GM12891 (cell line): ENCODE measurements around the gene RCE1.

Experiments used
- PAX5 ChIP-seq: IDR thresholded peaks from 2 replicates; pipeline ENCODE4 v1.6.1; 2011; ENCODE audit warnings: low read length, moderate library complexity, mild to moderate bottlenecking; ENCODE audit not compliant: insufficient read depth, severe bottlenecking
- POLR2A ChIP-seq: IDR thresholded peaks from 2 replicates; pipeline ENCODE4 v1.6.1; 2011; ENCODE audit warnings: low read depth, low read length, control low read depth
- POLR2AphosphoS5 ChIP-seq: IDR thresholded peaks from 2 replicates; pipeline ENCODE4 v1.6.1; 2011; ENCODE audit warnings: low read depth, low read length, control low read depth
- POU2F2 ChIP-seq: IDR thresholded peaks from 2 replicates; pipeline ENCODE4 v1.6.1; 2011; ENCODE audit warnings: low read depth, mild to moderate bottlenecking, control low read depth, low read length, moderate library complexity
- SPI1 ChIP-seq: IDR thresholded peaks from 2 replicates; pipeline ENCODE4 v1.6.1; 2011; ENCODE audit warnings: low read depth, low read length, control low read depth
- TAF1 ChIP-seq: IDR thresholded peaks from 2 replicates; pipeline ENCODE4 v1.6.1; 2011; ENCODE audit warnings: low read depth, low read length, control low read depth

GRCh38 chr11:66879999-66880398 is 36.8 kb downstream of the RCE1 start:
- TF ChIP-seq POLR2A (no peak), POLR2AphosphoS5 (no peak), TAF1 (no peak), PAX5 (no peak), SPI1 (no peak), POU2F2 (no peak)
